Amygdala (tissue), 56 donors: Measurements from ENCODE around the gene ALPK3.

Source experiments
- DNase-seq, 56 donors: peaks; one replicate each; lab custom pipeline; 2025; lab: John Stamatoyannopoulos, UW

The ALPK3 gene

GRCh38 chr15:84839714-84840113, 22.6 kb downstream of the ALPK3 start:
- no peak for DNase-seq

- DNase-seq, result no peak
These were observed 23.1 kb downstream of the ALPK3 start for GRCh38 chr15:84840255-84840654.

- no peak for DNase-seq
These were observed 23.7 kb downstream of the ALPK3 start for GRCh38 chr15:84840741-84841429.

GRCh38 chr15:84842781-84843180, 25.6 kb downstream of the ALPK3 start:
- no peak for DNase-seq

- no peak for DNase-seq
These were observed 27.8 kb downstream of the ALPK3 start for GRCh38 chr15:84844964-84845363.

GRCh38 chr15:84845631-84846030, 28.5 kb downstream of the ALPK3 start:
- DNase-seq, result peak in 3 of 56 donors; percentile 16 to 58 (median 49)

GRCh38 chr15:84846269-84846668, 29.1 kb downstream of the ALPK3 start:
- no peak for DNase-seq

GRCh38 chr15:84847382-84847781, 30.2 kb downstream of the ALPK3 start:
- DNase-seq, result no peak

GRCh38 chr15:84852212-84852611, 35.1 kb downstream of the ALPK3 start:
- no peak for DNase-seq

- no peak for DNase-seq
These were observed 38.0 kb downstream of the ALPK3 start for GRCh38 chr15:84855136-84855535.

- no peak for DNase-seq
These were observed 38.6 kb downstream of the ALPK3 start for GRCh38 chr15:84855765-84856164.

GRCh38 chr15:84856731-84857417, 39.7 kb downstream of the ALPK3 start:
- no peak for DNase-seq

GRCh38 chr15:84857418-84858004, 40.4 kb downstream of the ALPK3 start:
- no peak for DNase-seq

GRCh38 chr15:84858231-84858630, 41.1 kb downstream of the ALPK3 start:
- DNase-seq, result no peak

- no peak for DNase-seq
These were observed 42.0 kb downstream of the ALPK3 start for GRCh38 chr15:84859144-84859543.

GRCh38 chr15:84859651-84860050, 42.5 kb downstream of the ALPK3 start:
- no peak for DNase-seq

- DNase-seq, result no peak
These were observed 44.6 kb downstream of the ALPK3 start for GRCh38 chr15:84861781-84862180.

- no peak for DNase-seq
These were observed 45.2 kb downstream of the ALPK3 start for GRCh38 chr15:84862214-84862975.

GRCh38 chr15:84863565-84864443, 46.6 kb downstream of the ALPK3 start:
- peak in 1 of 56 donors; percentile 3 for DNase-seq

GRCh38 chr15:84864444-84864795, 47.3 kb downstream of the ALPK3 start:
- DNase-seq, result no peak
